Vein endothelial cell (primary cell): Measurements from ENCODE around the gene CAPN1. TPM values are rescaled to one million over a fixed set of nuclear protein-coding genes. Genes with fewer than 3 reads are reported as not detected.
A peak's percentile ranks its signal among the peaks of the same experiment; 100 is the strongest.

Experiments
- small RNA-seq: library from RNA; depleted of rRNA; stranded (forward); fragments of <200 nt; gene quantifications from one replicate; pipeline ENCODE3, GENCODE V24; 2012
- total RNA-seq: library from RNA; depleted of rRNA; stranded (reverse); fragments of >200 nt; gene quantifications from 2 replicates; pipeline ENCODE4 v1.2.3, GENCODE V29; 2012

CAPN1 gene
- total RNA-seq: 173 and 196 TPM in 2 replicates

GRCh38 chr11:65181569-65182257 lies at the start of gene CAPN1:
Gene CAPN1, plus strand, starts transcription at chr11:65181928. Its CDS starts 774 bp downstream, at chr11:65182702.

GRCh38 chr11:65134240-65134951 lies 47.3 kb upstream of the CAPN1 start, which contains the start of gene SYVN1:
Gene SYVN1, minus strand, starts transcription at chr11:65134519. Its CDS starts 918 bp downstream, at chr11:65133601.

DNA sequence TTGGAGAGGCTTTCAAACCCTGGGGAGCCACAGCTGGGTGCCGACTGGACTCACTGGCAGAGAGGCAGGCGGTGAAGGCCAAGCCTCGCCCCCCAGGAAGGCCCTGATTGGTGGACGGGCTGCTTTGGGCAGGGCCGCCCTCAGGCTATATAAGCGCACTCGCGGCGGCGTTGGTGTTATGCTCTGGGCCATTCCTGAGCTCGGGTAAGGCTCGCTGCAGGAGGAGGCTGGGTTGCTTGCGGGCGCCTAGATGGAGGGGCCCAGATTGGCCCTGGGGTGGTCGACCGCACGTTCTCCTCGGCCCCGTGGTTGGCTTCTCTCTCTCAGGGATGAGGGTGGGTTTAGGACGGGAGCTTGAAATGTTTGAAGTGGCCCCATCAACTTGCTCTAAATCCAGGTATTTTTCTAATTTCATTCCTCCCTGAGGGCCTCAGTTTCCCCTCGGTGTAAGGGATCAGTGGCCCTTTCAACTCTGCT lies 11.6 kb upstream of the CAPN1 start, which contains the start of gene SPDYC:
SPDYC (plus strand) TSS at position 176 of the 477 bp plus-strand sequence. CDS start 1,125 bp downstream, outside the sequence.

Small RNAs within 50 kb of the gene (small RNA-seq; reads per million reads assigned to genes)
- gene HIGD1AP10 (not detected), gene PDCL2P2 (not detected), gene RNU2-23P (13.3 reads per million, percentile 96 among the genes with 10 or more reads in this experiment)

Other genes with a start within 250 kb of the CAPN1 start
- not detected in 2 replicates for gene GPHA2, start 246.0 kb upstream of the CAPN1 start, total RNA-seq
- gene MAJIN, start 209.8 kb upstream of the CAPN1 start, total RNA-seq: not detected in 2 replicates
- gene BATF2, start 185.0 kb upstream of the CAPN1 start, total RNA-seq: 0.38 and 0.98 TPM in 2 replicates
- 97.8 and 115 TPM in 2 replicates for gene ARL2, start 167.8 kb upstream of the CAPN1 start, total RNA-seq
- gene SNX15, start 154.5 kb upstream of the CAPN1 start, total RNA-seq: 11.4 and 13.7 TPM in 2 replicates
- 9.3 and 12.4 TPM in 2 replicates for gene SAC3D1, start 140.7 kb upstream of the CAPN1 start, total RNA-seq
- 5.5 and 7.2 TPM in 2 replicates for gene NAALADL1, start 123.4 kb upstream of the CAPN1 start, total RNA-seq
- gene CDCA5, start 97.9 kb upstream of the CAPN1 start, total RNA-seq: 9.5 and 15.1 TPM in 2 replicates
- 39.3 and 45.1 TPM in 2 replicates for gene ZFPL1, start 97.7 kb upstream of the CAPN1 start, total RNA-seq
- 204 and 261 TPM in 2 replicates for gene VPS51, start 85.7 kb upstream of the CAPN1 start, total RNA-seq
- 16.9 and 20.6 TPM in 2 replicates for gene TM7SF2, start 70.1 kb upstream of the CAPN1 start, total RNA-seq
- 8.0 and 11.4 TPM in 2 replicates for gene ZNHIT2, start 64.2 kb upstream of the CAPN1 start, total RNA-seq
- 163 and 171 TPM in 2 replicates for gene FAU, start 59.8 kb upstream of the CAPN1 start, total RNA-seq
- gene MRPL49, start 59.6 kb upstream of the CAPN1 start, total RNA-seq: 54.5 and 58.6 TPM in 2 replicates
- gene SYVN1, start 47.4 kb upstream of the CAPN1 start, total RNA-seq: 9.8 and 21.8 TPM in 2 replicates
- not detected in 2 replicates for gene SPDYC, start 11.7 kb upstream of the CAPN1 start, total RNA-seq
- 11.3 and 13.4 TPM in 2 replicates for gene POLA2, start 80.0 kb downstream of the CAPN1 start, total RNA-seq
- gene CDC42EP2, start 132.9 kb downstream of the CAPN1 start, total RNA-seq: 30.0 and 31.0 TPM in 2 replicates
- gene DPF2, start 151.9 kb downstream of the CAPN1 start, total RNA-seq: 56.8 and 57.1 TPM in 2 replicates
- gene TIGD3, start 172.8 kb downstream of the CAPN1 start, total RNA-seq: 0.29 and 0.33 TPM in 2 replicates
- gene SLC25A45, start 200.7 kb downstream of the CAPN1 start, total RNA-seq: 2.7 and 2.9 TPM in 2 replicates
- gene FRMD8, start 204.7 kb downstream of the CAPN1 start, total RNA-seq: 102 and 132 TPM in 2 replicates
- 258 and 292 TPM in 2 replicates for gene NEAT1, start 240.9 kb downstream of the CAPN1 start, total RNA-seq